ENCODE data around the gene CTNND2.

- TF ChIP-seq RAD21 (IDR thresholded peaks at IDR 0.05) (no peak), JUND (IDR thresholded peaks at IDR 0.05) (no peak), CTCF (IDR thresholded peaks at IDR 0.05; ENCODE audit: low read depth, low read length, missing input control) (no peak), SP1 (IDR thresholded peaks at IDR 0.05) (no peak), REST (IDR thresholded peaks at IDR 0.05) (no peak), TAF1 (conservative IDR thresholded peaks at IDR 0.05) (no peak)
These were observed 372.3 kb downstream of the CTNND2 start for GRCh38 chr5:11531811-11532555.
